ENCODE results near the gene MED25.

MED25 gene

GRCh38 chr19:49875177-49875576 is 57.1 kb downstream of the MED25 start:
- no peak for DNase-seq

DNA sequence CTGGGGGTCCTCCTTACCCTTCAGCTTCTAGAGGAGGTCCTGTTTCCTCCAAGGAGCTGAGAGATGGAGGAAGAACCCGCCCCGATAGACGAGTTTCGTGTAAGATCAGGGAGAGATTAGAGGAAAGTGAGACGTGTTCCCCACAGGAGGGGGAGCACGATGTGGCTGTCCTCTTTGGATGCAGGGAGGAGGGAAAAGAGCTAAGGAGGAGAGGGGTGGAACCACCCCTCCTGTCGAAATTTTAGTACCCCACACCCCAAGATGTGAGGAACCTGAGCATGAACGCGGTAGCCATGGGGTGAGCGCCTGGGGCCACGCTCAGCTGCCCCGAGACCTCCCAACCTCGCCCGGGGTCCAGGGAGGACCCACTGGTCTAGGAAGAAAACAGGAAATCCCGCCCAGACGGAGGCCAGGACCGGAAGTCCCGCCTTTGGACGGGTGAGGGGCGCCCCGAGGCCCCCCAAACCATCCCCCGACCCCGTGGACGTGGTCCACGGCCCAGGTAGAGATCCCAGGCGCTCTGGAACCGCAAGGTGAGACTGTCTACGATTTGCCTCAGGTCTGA is 57.9 kb downstream of the MED25 start:
- peak; percentile 39 for DNase-seq

- peak; percentile 89 for DNase-seq
These were observed 58.4 kb downstream of the MED25 start for GRCh38 chr19:49876422-49877019.

DNA sequence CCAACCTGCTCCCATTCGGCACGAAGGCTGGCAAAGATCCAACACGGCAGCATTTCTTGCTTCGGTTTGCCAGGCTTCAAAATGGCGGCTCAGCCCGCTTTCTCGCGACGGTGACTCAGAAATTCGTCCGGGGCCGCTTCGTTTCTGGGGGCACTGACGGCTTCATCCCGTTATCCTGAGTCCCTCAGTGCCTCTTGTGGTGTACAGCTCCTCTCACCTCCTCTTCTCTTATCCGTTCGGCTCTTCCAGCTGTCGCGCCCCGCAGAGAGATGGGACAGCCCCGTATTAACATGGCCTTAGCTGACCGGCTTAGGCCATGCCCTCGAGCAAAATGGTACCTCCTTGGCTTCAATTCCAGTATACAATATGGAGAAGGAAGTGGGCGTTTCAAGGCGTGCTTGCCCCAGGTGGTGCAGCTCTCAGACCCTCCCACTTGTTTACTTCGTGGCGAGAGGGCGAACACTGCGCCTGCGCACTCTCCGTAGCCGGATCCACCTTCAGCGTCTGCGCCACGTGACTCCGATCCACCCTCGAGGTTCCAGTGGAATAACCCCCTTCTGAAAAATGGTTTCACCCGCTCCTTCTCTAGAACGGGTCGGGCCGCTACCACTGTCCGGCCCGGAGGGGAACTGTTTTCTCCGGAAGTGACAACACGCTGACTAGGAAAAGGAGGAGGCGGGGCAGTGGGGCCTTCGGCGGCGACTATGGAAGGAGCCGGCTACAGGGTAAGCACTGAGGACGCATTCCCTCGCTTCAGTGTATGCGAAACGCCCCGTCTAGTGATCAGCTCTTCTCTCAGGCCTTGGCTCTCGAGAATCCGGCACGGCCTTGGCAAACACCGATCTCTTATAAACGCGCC is 59.2 kb downstream of the MED25 start, which contains the start of the genes AKT1S1 and TBC1D17:
AKT1S1 (minus strand) TSS at position 336 of the 859 bp plus-strand sequence. CDS start 4,060 bp downstream, outside the sequence.
TBC1D17 (plus strand) TSS at position 683 of the 859 bp plus-strand sequence; CDS start at position 705, 22 bp downstream.
- DNase-seq: peak; percentile 99

DNA sequence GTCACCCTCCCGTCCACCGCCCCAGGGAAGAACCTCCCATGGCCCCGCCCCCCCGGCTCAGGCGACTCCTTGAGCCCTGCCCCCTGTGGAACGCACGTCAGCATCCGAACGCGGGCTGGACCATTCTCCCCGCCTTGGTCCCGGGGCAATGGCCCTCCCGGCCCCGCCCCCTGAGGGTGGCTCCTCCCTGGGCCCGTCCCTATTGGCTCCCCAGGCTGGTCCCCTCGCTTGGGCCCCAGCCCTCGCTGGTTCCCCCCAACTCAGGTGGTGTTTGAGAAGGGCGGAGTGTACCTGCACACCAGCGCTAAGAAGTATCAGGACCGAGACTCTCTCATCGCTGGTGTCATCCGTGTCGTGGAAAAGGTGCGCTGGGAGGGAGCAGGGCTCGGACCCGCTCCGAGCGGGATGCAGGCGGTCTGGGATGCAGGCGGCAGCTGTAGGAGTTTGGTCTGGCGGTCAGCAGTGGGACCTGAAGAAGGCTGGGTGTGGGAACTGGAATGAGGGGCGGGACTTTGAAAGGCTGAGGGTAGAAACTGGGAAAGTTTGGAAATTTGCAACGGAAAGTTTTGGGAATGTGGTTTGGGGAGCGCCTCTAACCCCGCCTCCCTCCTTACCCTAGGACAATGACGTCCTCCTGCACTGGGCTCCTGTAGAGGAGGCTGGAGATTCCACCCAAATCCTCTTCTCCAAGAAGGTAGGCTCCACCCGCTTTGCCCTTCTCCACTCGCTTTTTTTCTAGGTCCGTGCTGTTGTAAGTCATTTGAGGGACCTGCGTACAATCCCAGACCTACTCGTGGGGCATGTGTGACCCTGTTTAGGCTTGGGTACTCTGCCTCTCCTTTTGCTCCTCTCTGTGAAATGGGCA is 60.0 kb downstream of the MED25 start:
- DNase-seq: peak; percentile 92

DNA sequence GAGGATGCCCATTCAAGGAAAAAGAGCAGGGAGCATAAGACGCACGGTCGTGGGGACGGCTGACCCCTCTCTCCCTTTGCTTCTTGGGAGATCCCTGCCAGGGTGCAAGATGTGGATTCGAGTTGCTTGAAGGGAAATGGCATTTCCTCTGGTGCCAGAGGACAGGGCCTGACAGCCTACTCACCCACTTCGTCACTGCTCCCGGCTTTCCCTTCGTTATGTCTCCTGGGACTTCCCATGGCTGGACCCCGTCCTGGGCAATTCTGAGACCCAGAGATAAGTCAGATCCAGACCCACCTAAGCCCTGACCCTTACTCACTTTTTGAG is 60.6 kb downstream of the MED25 start:
- no peak for DNase-seq

DNA sequence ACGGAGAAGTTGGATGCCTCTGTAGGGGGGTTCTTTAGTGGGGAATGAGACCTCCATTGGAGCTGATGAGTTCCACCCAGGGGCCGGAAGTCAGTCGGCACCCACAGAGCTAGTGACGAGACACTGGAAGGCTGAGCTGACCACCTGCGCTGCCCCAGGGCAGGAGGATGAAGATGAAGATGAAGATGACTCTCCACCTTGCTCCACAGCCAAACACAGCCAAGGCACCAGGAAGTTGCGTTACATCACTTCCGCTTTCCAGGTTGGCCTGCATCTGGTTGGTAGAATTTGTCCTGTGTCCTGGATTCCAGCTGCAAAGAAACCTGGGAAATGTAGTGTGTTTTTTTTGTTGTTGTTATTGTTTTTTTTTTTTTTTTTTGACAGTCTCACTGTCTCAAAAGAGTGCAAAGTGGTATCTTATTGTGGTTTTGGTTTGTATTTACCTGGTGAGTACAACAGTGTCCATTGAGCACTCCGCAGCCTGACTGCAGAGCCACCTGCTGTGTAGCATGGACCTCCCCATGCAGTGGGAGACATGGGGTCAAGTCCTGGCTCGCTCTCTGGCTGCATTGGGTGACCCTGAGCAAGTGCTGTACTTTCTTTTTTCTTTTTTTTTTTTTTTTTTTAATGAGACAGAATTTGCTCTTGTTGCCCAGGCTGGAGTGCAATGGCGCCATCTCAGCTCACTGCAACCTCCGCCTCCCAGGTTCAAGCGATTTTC is 61.3 kb downstream of the MED25 start:
- DNase-seq: no peak

GRCh38 chr19:49880162-49880869 is 62.2 kb downstream of the MED25 start:
- no peak for DNase-seq

DNA sequence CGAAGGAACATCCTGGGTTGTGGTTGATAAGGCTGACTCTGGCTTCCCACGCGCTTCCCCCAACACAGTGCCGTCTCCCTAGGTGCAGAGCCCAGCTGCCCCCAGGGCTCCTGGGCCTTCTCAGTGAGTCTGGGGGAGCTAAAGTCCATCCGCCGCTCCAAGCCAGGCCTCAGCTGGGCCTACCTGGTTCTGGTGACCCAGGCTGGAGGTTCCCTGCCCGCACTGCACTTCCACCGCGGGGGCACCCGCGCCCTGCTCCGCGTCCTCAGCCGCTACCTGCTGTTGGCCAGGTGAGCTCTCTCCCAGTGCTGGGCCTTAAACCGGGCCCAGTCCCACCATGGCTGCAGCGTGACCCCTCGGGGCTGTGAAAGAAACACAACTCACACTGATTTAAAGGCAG is 63.1 kb downstream of the MED25 start:
- DNase-seq: no peak

GRCh38 chr19:49881672-49882394 is 63.7 kb downstream of the MED25 start:
- no peak for DNase-seq

- DNase-seq: no peak
These were observed 64.6 kb downstream of the MED25 start for GRCh38 chr19:49882643-49883042.

DNA sequence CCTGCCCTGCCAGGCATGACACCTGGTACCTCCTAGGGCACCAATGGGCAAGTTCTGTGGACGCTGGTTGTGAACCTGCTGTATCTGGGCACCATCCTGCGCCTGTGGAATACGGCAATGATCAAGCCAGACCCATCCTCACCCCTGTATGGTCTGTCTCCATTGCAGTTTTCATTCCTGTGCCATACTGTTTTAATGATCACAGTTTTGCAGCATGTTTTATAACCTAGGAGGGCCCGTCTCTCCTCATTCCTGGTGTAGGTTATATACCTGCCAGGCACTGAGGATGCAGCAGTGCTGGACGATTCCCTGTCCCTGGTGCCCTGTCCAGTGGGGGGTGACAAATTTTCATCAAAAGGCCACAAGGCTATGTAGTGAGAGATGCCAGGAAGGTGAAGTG is 65.0 kb downstream of the MED25 start:
- DNase-seq: no peak

- DNase-seq: no peak
These were observed 66.0 kb downstream of the MED25 start for GRCh38 chr19:49884109-49884508.

GRCh38 chr19:49884760-49885159 is 66.7 kb downstream of the MED25 start:
- no peak for DNase-seq

Data from NCI-H226 (cell line).